ENCODE data around the gene SLC16A5.

Gene SLC16A5

DNA sequence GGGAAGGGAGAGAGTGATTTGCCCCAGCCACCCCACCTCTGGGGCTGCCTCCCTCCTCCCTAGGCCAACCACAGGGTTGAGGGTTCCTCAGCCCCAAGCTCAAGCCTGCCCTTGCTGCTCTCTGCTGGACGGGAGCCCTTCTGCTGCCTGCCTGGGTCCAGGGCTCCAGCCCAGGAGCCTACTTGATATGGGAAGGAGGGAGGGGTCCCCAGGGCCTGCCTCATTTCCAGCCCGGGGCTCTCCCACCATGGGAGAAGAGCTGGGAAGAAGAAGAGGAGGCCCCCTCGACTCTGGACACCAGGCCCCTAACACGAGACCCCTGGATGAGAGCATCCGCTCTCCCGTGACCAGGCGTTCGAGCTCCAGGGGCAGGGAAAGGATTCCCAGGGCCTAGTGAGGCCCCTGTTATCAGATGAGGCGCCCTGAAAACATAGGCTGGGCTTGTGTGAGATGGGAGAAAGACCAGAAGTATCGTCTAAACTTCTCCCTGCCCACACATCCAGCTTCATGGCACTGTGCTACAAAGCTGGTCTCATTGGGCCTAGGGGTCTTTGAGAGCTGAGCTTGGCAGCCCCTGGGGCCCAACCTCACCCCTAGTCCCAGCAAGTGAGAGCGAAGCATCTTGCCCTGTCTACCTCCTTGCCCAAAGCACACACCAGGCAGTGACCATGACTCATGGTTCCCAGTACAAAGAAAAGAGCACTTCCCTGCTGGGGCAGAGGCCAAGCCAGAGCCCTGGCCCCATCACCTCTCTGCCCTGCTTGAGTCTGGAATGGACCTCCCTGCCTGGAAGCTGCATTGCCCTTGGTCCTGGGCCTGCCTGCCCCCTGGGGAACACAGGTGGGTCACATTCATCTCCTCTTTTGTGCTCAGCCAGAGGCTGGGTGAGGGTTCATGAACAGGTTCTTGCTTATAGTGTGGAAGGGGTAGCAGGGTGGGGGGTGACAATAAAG is 987 bp downstream of the SLC16A5 start:
- DNase-seq = peak; percentile 38 to 42

DNA sequence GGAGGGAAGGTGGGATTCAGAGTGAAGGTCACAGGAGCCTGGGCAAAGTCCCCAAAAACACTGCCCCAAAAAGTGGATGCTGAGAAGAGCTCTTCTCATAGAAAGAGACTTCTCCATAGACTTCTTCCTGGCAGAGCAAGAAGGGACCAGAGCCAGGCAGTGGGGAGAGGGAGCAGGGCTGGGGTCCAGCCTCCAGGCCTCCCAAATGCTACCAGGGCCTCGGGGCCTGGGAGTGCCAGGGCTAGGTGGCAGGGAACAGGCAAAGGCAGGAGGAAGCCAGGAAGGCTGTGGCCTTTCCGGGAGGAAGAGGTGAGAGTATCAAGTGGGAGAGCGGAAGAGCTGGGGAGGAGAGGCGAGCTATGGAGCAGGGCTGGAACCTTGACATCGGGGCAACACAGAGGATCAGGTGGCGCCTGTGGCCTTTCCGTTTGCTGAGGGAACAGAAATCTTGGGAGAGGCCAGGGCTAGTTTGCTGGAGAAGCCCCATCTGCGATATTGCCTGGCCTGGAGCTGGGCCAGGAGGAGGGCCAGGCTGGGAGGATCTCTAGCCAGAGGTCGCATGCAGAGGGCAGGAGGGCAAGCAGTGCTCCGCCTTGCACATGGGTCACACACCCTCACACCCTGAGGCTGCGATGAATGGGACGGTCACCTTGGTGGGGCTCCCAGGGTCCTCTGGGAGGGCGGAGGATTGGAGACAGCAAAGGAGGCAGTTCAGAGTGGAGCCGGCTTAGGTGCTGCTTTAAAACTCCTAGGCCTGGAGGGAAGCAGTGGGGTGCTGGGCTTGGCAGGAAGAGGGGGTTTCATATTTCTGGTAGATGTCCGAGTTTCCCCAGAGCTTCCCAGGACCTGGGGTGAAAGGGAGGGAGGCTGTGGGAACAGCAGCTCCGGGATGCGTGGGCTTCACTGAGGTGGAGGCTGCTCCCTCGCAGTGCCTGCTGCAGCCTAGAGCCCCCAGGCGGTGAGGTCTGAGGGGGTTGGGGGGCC is 3.4 kb downstream of the SLC16A5 start:
- DNase-seq = no peak

DNA sequence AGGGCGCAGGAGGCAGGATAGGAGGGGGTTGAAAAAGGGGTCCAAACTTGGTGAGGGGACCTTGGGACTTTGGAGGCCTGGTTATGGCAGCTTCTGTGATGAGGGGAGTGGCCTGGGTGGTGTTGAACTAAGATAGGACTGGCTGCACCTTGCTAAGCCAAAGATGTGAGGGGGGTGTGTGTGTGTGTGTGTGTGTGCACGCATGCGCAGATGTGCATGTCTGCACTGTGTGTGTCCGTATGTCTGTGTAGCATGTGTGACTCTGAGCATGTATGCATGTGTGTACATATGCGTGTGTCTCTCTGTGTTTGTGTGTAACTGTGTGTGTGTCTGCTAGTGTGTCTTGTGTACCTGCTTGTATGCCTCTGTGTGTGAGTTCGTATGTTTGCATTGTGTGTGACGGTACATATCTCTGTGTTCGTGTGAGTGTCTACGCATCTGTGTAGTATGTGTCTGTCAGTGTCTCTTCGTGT is 4.1 kb downstream of the SLC16A5 start:
- no peak for DNase-seq

- DNase-seq = no peak
These were observed 5.9 kb downstream of the SLC16A5 start for GRCh38 chr17:75093548-75094158.

DNA sequence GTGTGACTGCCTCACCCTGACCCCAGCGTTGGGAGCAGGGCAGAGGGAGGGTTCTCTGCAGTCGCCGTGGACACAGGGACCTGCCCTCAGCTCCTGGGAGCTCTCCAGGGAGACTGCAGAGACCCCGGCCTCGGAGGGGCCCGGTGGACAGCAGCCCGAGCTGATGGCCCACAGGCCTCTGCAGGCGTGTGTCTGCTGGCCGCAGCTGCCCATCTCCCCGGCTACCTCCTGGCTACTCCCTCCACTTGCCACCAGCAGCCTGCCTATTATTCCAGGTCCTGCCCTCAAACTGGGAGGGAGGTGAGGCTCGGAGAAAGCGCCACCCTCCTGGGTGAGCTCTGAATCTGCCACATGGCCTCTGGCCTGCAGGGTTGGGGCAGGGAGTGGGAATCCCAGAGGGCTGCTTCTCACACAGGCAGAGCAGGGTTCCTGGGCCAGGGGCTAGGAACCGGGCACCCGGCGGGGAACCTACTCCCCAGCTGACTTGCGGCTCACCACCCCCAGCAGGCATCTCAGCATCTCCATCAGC is 7.2 kb downstream of the SLC16A5 start:
- DNase-seq = no peak

DNA sequence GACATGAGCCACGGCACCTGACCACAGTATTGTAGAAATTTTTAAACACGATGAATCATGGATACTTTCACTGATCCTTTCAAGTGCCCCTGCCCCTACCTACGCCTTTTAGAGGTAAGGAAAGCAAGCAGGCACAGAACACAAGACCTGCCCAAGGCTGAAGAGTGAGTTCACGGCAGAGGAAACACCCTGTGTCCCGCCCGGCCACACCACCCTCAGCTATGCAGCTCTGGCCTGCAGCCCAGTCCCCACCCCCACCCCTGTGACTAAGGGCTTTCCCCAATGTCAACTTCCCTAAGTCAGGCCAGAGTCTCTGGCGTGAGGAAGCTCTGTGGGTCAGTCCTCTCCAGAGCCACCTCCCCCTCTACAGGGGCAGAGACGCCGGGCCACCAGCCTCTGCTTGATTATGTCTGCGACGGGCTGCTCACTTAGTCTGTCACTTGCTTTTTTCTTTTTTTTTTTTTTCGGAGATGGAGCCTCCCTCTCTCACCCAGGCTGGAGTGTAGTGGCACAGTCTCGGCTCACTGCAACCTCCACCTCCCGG is 8.4 kb downstream of the SLC16A5 start:
- peak; percentile 96 to 97 for DNase-seq

GRCh38 chr17:75097865-75098264 is 10.1 kb downstream of the SLC16A5 start:
- no peak for DNase-seq

GRCh38 chr17:75098861-75099260 is 11.1 kb downstream of the SLC16A5 start:
- no peak for DNase-seq

GRCh38 chr17:75099881-75100595 is 12.3 kb downstream of the SLC16A5 start:
- no peak for DNase-seq

GRCh38 chr17:75102385-75102821 is 14.6 kb downstream of the SLC16A5 start:
- DNase-seq = peak; percentile 18 to 32

DNA sequence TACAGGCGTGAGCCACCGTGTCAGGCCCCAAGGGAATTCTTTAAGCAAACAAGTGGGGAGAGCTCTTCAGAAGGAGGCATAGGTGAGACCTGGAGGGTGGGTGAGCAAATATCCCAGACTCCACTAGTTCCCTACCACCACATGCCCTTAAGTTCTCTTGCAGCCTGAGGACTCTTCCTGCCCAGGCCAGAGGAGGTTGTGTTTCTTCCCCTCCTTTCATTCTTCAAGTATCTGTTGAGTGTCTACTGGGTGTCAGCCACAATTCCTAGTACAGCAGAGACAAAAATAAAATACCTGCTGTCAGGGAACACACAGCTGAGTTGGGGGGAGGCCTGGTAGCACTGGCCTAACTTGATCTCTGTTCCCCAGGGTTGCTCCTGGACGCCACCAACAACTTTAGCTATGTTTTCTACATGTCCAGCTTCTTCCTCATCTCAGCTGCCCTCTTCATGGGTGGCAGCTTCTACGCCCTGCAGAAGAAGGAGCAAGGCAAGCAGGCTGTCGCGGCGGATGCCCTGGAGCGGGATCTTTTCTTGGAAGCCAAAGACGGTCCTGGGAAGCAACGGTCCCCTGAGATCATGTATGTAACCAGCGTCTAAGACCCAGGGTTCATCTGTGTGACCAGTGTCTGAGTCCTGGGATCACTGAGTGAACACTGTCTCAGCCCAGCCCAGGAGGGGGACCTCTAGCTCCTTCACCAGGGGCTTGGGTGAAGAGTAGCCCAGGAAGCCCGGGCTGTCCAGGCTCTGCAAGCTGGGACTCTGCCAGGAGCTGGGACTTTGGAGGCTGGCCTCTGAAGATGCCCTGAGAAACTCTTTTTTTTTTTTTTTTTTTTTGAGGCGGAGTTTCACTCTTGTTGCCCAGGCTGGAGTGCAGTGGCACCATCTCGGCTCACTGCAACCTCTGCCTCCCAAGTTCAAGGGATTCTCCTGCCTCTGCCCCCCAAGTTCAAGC is 16.1 kb downstream of the SLC16A5 start:
- no peak for DNase-seq

- DNase-seq = peak; percentile 13 to 40
These were observed 17.6 kb downstream of the SLC16A5 start for GRCh38 chr17:75105126-75106080.

DNA sequence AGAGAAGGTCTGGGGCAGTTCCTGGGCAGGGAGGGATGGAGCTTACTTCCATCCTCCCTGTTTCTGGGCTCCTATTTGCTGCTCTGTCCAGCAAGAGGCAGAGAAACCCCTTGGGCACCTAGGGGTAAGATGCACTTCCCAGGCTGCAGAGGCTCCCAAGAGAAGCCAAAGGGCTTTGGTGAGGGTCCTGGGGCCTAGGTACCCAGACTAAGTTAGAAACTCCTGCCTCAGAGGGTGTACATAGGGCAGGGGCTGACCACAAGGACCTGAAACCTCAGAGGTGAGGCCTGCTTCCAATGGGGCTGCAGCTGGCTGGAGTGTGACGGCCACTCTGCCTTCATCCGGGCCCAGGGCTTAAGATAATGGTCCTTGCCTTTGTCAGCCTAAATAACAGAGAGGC is 20.4 kb downstream of the SLC16A5 start:
- no peak for DNase-seq

- no peak for DNase-seq
These were observed 21.3 kb downstream of the SLC16A5 start for GRCh38 chr17:75109046-75109406.

DNA sequence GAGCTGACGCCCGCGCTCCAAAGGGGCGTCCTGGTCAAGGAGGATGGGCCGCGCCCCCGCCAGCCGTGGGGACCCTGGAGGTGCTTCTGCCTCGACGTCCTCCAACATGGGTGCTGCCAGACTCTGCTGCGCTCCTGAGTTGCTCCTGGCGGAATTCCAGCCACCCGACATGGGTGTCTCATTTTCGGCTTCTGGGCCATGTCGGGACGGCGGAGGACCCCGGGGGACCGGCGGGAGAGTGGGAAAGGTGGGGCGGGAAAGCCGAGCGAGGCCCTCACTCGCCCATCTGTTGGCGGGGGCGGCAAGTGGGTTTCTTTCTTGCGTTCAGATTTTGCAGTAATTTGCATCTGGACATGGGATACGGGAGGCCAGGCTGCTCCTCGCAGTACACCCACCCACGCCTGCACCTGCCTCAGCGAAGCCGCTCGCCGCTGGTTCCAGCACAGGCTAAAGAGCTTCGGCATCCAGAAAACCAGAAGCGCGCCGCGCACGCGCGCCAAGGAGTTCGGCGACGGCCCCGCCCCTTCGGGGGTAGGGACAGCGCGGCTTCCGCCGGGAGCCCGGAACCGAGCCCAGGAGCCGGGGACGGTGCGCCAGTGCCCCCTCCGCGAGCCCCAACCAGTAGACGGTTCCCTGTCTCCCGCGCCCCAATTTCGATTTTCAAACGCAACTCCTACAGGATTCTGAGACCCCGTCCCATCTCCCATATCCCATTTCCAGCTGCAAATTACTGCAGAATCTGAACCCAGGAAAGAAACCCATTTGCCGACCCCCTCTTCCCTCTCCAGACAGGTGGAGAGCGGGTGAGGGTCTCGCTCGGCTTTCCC is 21.9 kb downstream of the SLC16A5 start, which contains the start of gene ARMC7:
Gene ARMC7, plus strand, starts transcription at position 563 of the 827 bp plus-strand sequence. CDS start 320 bp downstream, outside the sequence.
- peak; percentile 88 to 90 for DNase-seq

GRCh38 chr17:75110234-75110937 is 22.6 kb downstream of the SLC16A5 start:
- peak in 1 of 2 experiments; percentile 26 for DNase-seq

GRCh38 chr17:75111777-75112335 is 24.1 kb downstream of the SLC16A5 start:
- no peak for DNase-seq

All from AML-193 (cell line).